Fibroblast of lung (primary cell): ENCODE data around the gene PPFIA4. TPM values are rescaled to one million over a fixed set of nuclear protein-coding genes. Genes with fewer than 3 reads are reported as not detected.
"Not testable (repeated sequence)": the region's sequence is repeated elsewhere in the genome, so short reads cannot be mapped to it uniquely, and the experiment has no call there.

Experiments used
- DNase-seq, 2 donors: peaks; one replicate each; pipeline versions ENCODE4 v3.0.0 to v3.0.0-alpha.2; 2010; ENCODE audit warnings: low read depth in 2 of 2
- H2AFZ ChIP-seq: 2 replicates; pipeline ENCODE4 v1.5.1; 2012; ENCODE audit warnings: low read length, control low read depth, inconsistent platforms
- H3K27ac ChIP-seq: 2 replicates; pipeline ENCODE4 v1.5.1; 2011; ENCODE audit warnings: low read length, control low read depth; ENCODE audit not compliant: insufficient read depth
- H3K27me3 ChIP-seq: 2 replicates; pipeline ENCODE4 v1.5.1; 2011; ENCODE audit warnings: mild to moderate bottlenecking, low read length; ENCODE audit not compliant: control insufficient read depth, insufficient read depth
- H3K36me3 ChIP-seq: 2 replicates; pipeline ENCODE4 v1.5.1; 2011; ENCODE audit warnings: low read length; ENCODE audit not compliant: control insufficient read depth, insufficient read depth
- H3K4me1 ChIP-seq: 2 replicates; pipeline ENCODE4 v1.5.1; 2011; ENCODE audit warnings: low read length; ENCODE audit not compliant: control insufficient read depth, insufficient read depth; ENCODE audit errors: extremely low read depth
- H3K4me2 ChIP-seq: 2 replicates; pipeline ENCODE4 v1.5.1; 2011; ENCODE audit warnings: low read length, control low read depth; ENCODE audit not compliant: insufficient read depth; ENCODE audit errors: extremely low read depth
- H3K4me3 ChIP-seq, 4 experiments: fragments of 200-600 bp in 1 of 4; sonication (generic) in 1 of 4; replicated peaks in 1 of 4; 2 replicates each; pipeline ENCODE4 v1.5.1; 2011 to 2016; ENCODE audit warnings: low read length in 4 of 4, low read depth in 3 of 4, mild to moderate bottlenecking in 3 of 4, control low read depth in 2 of 4, inconsistent platforms in 1 of 4, mixed read lengths in 1 of 4; ENCODE audit not compliant: insufficient read depth in 1 of 4; ENCODE audit errors: control extremely low read depth in 1 of 4
- H3K79me2 ChIP-seq: 2 replicates; pipeline ENCODE4 v1.5.1; 2012; ENCODE audit warnings: mild to moderate bottlenecking, low read length, inconsistent platforms; ENCODE audit not compliant: control insufficient read depth, insufficient read depth
- H3K9ac ChIP-seq: 2 replicates; pipeline ENCODE4 v1.5.1; 2011; ENCODE audit warnings: mild to moderate bottlenecking, low read length, control low read depth; ENCODE audit not compliant: insufficient read depth
- H3K9me3 ChIP-seq: 2 replicates; pipeline ENCODE4 v1.5.1; 2012; ENCODE audit warnings: low read depth, low read length; ENCODE audit not compliant: control insufficient read depth, insufficient read depth
- H4K20me1 ChIP-seq: 2 replicates; pipeline ENCODE4 v1.5.1; 2011; ENCODE audit warnings: low read length; ENCODE audit not compliant: control insufficient read depth, insufficient read depth; ENCODE audit errors: extremely low read depth
- CTCF ChIP-seq, 2 donors: IDR thresholded peaks in 1 of 2; conservative IDR thresholded peaks in 1 of 2; 1 replicate in 1 of 2; 2 replicates in 1 of 2; pipeline ENCODE4 v1.5.1; 2011 to 2012; ENCODE audit warnings: low read length in 2 of 2, control low read depth in 1 of 2, inconsistent platforms in 1 of 2, low read depth in 1 of 2, mild to moderate bottlenecking in 1 of 2
- EZH2 ChIP-seq: IDR thresholded peaks from 2 replicates; pipeline ENCODE4 v1.5.1; 2012; ENCODE audit warnings: low read length, control low read depth, mild to moderate bottlenecking; ENCODE audit errors: missing control alignments
- polyA plus RNA-seq, 2 donors: library from polyadenylated mRNA; depleted of rRNA in 1 of 2; stranded (reverse) in 1 of 2; unstranded in 1 of 2; fragments of >200 nt; gene quantifications; 2 replicates each; pipeline ENCODE4 v1.2.1, GENCODE V29; 2011 to 2012; ENCODE audit warnings: missing spikeins in 1 of 2
- total RNA-seq: library from RNA; depleted of rRNA; stranded (reverse); fragments of >200 nt; gene quantifications from 2 replicates; pipeline ENCODE4 v1.2.1, GENCODE V29; 2014

PPFIA4 gene
- total and polyA plus RNA-seq, 2 donors (not counting 1 experiment from before 2014, with no cell fraction given), result 3.2 to 4.3 TPM

- DNase-seq, result no peak
- Histone ChIP-seq H2AFZ (no peak overlapping the region), H4K20me1 (no peaks in the 10 kb centered on the region), H3K36me3 (peaks cover 14% of the 10 kb centered on the region), H3K9ac (no peak overlapping the region), H3K79me2 (peaks cover 6% of the 10 kb centered on the region), H3K27me3 (no peaks in the 10 kb centered on the region), H3K4me2 (no peak overlapping the region), H3K9me3 (no peaks in the 10 kb centered on the region), H3K4me3 (no peak overlapping the region), H3K27ac (no peak overlapping the region), H3K4me1 (no peaks in the 10 kb centered on the region)
- TF ChIP-seq EZH2 (no peak), CTCF (conservative IDR thresholded peaks at IDR 0.05 in 1 of 2, IDR thresholded peaks at IDR 0.05 in 1 of 2; ENCODE audit: low read depth in 1 of 2, low read length in 2 of 2) (no peak)
Measured at GRCh38 chr1:203017061-203017460, 9.2 kb upstream of the PPFIA4 start.

GRCh38 chr1:203017692-203018091 is 8.6 kb upstream of the PPFIA4 start:
- H3K27ac ChIP-seq, result no peak overlapping the region
- DNase-seq, result no peak
- TF ChIP-seq EZH2 (no peak), CTCF (conservative IDR thresholded peaks at IDR 0.05 in 1 of 2, IDR thresholded peaks at IDR 0.05 in 1 of 2; ENCODE audit: low read depth in 1 of 2, low read length in 2 of 2) (no peak)

GRCh38 chr1:203022855-203023254 is 3.4 kb upstream of the PPFIA4 start:
- not testable (repeated sequence) for H3K27ac ChIP-seq, H3K79me2 ChIP-seq, DNase-seq, H3K9me3 ChIP-seq, H3K4me2 ChIP-seq, H4K20me1 ChIP-seq, H3K4me3 ChIP-seq, H3K36me3 ChIP-seq, H2AFZ ChIP-seq, H3K27me3 ChIP-seq, H3K9ac ChIP-seq, H3K4me1 ChIP-seq

More at GRCh38 chr1:203017692-203018091, 8.6 kb upstream of the PPFIA4 start:
- Histone ChIP-seq H3K4me1 (no peaks in the 10 kb centered on the region), H3K4me3 (no peak overlapping the region), H3K36me3 (peaks cover 13% of the 10 kb centered on the region), H4K20me1 (no peaks in the 10 kb centered on the region), H3K27me3 (no peaks in the 10 kb centered on the region), H3K79me2 (peaks cover 4% of the 10 kb centered on the region), H3K9me3 (no peaks in the 10 kb centered on the region), H3K4me2 (no peak overlapping the region), H2AFZ (no peak overlapping the region), H3K9ac (no peak overlapping the region)
